GM18498 (cell line): ENCODE data around the gene AK2.
"Not testable (repeated sequence)": the region's sequence is repeated elsewhere in the genome, so short reads cannot be mapped to it uniquely, and the experiment has no call there.

ENCODE experiments used
- ATAC-seq: cut with Tn5 transposase; IDR thresholded peaks from one replicate; pipeline ENCODE4 v1.9.1; 2021; ENCODE audit warnings: mild to moderate bottlenecking, moderate library complexity; ENCODE audit not compliant: unreplicated experiment

AK2 gene

GRCh38 chr1:32978854-32979253 is 57.8 kb downstream of the AK2 start:
- no peak for ATAC-seq

DNA sequence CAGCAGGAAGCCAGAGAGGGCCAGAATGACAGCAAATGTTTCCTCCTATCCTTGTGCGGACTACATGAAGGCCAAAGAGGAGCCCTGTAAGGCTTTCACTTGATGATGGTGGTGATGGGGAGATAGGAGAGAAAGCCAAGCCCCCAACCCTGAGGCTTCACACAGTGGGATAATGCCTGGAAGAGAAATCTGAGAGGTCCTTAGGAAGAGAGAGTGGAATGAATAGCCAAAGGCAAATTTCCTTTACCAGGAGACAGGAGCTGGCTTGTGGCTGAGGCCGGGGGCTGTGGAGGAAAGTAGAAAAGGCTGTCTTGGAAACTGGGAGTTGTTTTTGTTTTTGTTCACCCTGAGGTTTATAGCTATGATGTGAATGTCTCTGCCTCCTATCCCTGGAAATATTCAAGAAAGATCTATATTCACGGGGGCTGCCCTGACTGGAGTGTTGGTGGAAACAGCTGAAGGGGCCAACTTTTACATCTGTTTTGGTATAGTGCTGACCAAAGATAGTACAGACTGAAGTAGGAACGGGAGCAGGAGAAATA is 59.1 kb downstream of the AK2 start:
- no peak for ATAC-seq

DNA sequence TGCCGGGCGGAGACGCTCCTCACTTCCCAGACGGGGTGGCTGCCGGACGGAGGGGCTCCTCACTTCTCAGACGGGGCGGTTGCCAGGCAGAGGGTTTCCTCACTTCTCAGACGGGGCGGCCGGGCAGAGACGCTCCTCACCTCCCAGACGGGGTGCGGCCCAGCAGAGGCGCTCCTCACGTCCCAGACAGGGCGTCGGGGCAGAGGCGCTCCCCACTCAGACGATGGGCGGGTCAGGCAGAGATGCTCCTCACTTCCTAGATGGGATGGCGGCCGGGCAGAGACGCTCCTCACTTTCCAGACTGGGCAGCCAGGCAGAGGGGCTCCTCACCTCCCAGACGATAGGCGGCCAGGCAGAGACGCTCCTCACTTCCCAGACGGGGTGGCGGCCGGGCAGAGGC is 61.6 kb downstream of the AK2 start:
- not testable (repeated sequence) for ATAC-seq

DNA sequence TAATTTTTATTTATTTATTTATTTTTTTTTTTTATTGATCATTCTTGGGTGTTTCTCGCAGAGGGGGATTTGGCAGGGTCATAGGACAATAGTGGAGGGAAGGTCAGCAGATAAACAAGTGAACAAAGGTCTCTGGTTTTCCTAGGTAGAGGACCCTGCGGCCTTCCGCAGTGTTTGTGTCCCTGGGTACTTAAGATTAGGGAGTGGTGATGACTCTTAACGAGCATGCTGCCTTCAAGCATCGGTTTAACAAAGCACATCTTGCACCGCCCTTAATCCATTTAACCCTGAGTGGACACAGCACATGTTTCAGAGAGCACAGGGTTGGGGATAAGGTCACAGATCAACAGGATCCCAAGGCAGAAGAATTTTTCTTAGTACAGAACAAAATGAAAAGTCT is 63.2 kb downstream of the AK2 start:
- ATAC-seq = not testable (repeated sequence)

- no peak for ATAC-seq
These were observed 63.8 kb downstream of the AK2 start for GRCh38 chr1:32972814-32973428.

- ATAC-seq = no peak
These were observed 65.1 kb downstream of the AK2 start for GRCh38 chr1:32971576-32971975.

DNA sequence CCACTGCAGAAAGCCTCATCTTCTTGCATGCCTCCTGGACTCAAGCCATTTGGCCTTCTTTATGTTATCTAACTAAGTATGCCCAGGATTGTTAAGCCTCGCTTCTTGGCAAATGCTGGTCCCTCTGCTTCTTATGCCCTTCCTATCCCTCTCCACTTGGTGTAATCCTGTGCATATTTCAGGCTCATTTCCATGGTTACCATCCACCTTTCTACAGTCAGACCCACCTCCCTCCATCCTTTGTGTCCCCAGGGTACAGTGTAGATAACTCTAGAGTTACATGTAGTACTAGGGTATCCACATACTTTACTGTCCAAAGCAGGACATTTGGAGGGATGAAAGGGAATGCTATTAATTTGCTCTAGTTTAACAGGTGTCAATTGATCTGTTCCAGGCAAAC is 65.5 kb downstream of the AK2 start:
- no peak for ATAC-seq

- ATAC-seq = no peak
These were observed 67.1 kb downstream of the AK2 start for GRCh38 chr1:32969566-32969965.

DNA sequence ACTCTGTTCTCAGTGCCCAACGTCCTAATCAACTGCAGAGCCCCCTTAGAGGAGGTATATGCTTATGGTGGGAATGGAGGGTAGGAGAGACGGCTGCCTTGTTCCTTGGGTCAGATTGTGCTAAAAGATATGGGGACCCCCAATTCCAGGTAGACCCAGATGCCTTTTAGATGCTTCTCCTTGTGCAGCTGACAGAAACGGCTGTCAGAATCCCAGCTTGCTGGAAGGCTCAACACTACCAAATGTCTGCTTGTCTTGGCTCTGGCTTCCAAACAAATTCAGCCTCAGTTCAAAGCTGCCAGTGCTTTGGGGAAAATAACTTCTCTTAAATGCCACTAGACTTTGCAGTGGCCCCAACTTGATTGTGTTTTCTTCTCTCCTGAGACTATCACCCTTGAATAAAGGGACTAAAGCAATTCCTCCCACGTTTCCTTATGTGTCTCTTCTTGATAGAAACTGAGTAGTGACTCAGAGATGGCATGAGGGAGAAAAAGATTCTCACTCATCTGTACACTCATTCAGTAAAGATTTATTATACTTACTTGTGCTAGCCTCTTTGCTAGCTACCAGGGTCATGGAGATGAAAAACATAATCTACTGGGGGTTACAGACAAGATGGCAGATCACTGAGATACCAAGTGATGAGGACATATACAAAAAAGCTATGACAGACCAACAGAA is 68.7 kb downstream of the AK2 start:
- ATAC-seq = no peak

GRCh38 chr1:32966900-32967299 is 69.8 kb downstream of the AK2 start:
- ATAC-seq = no peak

DNA sequence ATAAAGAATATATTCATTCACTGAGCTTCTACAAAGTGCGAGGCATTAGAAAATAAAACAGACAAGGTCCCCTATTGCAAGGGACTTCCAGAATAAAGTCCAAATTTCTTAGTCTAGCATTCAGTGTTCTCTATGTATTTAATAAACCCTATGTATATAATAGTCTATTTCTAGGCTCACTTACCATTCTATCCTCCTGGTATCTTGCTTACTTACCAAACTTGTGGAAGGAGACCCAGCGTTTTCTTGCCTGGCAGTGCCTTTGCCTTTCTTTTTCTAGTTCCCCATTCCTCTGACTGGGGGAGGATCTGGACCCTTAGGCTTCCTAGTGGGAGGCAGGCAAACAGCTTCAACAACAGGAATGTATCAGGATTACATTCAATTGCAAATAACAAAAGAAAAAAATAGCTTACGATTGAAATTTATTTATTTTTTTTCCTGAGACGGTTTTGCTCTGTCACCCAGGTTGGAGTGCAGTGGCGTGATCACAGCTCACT is 71.4 kb downstream of the AK2 start:
- ATAC-seq = no peak

DNA sequence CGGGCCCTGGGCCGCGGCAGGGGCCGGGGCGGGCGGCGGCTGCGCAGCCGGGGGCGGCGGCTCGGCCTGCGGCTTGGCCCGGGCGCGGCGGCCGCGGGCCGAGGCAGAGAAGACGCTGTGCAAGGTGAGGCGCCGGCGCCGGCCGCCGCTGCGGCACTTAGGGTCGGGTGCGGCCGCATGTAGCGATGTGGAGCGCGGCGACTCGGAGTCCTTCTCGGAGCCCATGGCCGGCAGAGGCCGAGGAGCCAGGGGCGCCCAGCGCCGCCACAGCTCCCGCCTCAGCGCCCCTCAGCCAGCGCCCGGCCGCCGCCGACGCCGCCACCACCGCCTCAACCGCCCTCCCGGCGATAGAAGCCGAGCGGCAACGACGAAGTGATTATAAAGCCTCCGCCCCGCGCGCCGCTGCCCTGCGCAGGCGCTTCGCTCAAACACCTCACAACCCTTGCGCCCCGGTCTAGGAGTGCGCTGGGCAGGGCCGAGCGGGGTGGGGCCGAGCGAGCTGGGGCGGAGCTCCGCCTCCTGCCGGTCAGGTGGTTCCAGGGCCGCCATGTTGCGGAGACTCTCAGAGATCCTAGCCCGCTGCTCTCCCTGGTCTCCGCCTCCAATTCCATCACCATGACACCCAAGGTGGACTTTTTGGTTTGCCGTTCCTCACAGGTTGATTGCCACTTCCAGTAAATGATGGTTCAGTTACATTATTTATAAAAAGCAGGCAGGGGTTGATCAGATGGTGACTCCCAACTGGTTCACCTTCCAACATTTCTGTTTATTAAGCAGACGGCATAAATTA is 72.0 kb downstream of the AK2 start, which contains the start of gene RNF19B:
TSS of gene RNF19B (minus strand) at position 349 of the 790 bp plus-strand sequence. CDS start at position 225, 124 bp downstream.
- peak; percentile 84 for ATAC-seq

GRCh38 chr1:32963746-32964460 is 72.8 kb downstream of the AK2 start:
- peak; percentile 34 for ATAC-seq

DNA sequence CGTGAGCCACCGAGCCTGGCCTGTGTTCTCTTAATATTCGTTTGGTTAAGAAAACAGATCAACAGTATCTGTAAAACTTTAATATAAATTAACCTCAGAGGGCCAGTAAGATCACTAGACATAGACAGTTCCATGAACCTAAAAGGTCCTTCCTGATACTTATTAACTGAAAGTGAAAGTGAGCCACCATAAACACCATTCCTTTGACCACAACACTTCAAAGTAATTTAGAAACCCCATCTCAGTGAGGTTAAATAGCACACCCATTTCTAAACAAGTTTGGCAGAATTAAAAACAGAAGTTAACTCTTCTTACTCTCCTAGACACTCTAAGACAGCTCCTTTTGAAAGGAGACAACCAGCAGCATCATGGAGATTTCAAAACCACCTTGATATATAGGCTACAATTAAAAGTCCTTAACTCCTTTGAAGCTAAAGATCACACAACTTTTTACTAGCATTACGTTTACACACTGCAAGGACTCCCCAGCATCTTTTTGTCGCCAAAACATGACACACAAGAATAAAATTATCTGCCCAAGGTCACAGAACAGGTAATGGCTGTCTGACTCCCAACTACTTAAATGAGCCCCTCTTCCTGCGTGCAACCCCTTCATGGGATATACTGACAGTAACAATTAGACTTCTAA is 74.3 kb downstream of the AK2 start:
- no peak for ATAC-seq

GRCh38 chr1:32960819-32961355 is 75.8 kb downstream of the AK2 start:
- no peak for ATAC-seq

GRCh38 chr1:32960342-32960741 is 76.3 kb downstream of the AK2 start:
- ATAC-seq = no peak

DNA sequence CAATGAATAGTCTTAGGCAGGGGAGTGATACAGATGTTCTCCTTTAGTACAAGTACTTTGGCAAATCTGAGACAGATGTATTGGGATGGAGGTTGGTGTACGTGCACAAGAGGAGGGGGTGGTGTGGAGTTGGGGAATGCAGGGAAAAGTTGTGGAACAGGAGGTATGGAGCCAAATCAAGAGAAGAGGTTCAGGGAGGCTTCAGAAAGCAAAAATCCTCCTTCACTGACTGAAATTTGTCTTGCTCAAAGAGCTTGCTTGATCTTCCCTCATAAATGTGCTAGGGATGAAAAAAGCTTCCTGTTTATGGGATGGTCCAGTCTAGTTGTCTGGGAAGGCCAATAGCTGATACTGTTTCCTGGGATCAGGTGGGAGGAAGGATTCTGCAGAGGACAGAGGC is 77.9 kb downstream of the AK2 start:
- ATAC-seq = no peak
